Right lobe of liver (tissue), 4 donors: ENCODE measurements around the gene ZNF365.

ENCODE experiments used
- POLR2A ChIP-seq: fragments of 450-650 bp; IDR thresholded peaks from one replicate; pipeline ENCODE4 v1.6.1; 2017; ENCODE audit warnings: antibody characterized with exemption, mild to moderate bottlenecking
- TF ChIP-seq, protein P1 (sequence below), 4 donors: fragments of 200-600 bp in 3 of 4; fragments of 450-650 bp in 1 of 4; IDR thresholded peaks; one replicate each; pipeline versions ENCODE4 v1.5.1 to v1.8.0; 2016 to 2022; ENCODE audit warnings: antibody characterized with exemption in 4 of 4, mild to moderate bottlenecking in 2 of 4
- donor health status: DM: no; HTN: no; CAD: no.
- donor health status: DM: no; HTN: no; CAD: no.
- donor health status: DM: no; HTN: yes; CAD: no.

DNA sequence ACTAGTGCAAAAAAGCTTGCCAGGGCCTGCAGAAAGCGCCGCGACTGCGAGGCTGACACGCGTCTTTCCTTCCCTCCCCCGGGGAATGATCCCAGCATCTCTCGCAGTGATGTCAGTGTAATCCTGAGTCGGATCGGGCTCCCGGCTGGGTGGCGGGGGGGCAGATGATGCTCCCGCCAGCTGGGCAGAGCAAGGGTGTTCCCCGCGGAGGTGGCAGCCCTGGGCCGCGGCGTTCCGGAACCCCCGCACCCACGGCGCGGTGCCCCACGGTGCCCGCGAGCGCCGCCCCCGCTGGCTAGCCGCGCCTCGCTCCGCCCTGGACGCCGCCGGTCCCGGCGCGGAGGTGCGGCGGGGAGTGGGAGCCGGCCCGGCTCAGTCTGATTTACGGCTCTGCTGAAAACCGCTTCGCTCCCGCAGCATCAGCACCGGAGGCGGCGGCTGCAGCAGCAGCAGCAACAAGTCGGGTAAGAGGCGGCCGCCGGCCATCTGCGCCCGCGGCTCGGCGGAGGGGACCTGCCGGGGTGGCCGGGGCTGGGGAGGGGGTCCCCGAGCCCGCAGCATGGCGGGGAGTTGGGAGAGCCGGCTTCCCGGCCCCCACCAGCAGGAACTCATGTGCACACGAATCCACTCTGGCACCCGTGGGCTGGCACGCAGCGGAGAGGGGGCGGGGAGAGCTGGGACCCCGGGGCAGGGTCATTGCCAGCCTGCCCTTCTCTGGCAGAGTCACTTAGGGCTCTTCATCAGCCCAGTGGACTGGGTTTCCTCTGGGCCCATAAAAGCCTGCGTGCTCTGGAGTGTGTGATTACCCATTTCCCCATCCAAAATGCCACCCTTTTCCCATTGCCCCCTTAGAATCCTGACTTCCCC is at the start of gene ZNF365:
- TF ChIP-seq, protein P1, sequence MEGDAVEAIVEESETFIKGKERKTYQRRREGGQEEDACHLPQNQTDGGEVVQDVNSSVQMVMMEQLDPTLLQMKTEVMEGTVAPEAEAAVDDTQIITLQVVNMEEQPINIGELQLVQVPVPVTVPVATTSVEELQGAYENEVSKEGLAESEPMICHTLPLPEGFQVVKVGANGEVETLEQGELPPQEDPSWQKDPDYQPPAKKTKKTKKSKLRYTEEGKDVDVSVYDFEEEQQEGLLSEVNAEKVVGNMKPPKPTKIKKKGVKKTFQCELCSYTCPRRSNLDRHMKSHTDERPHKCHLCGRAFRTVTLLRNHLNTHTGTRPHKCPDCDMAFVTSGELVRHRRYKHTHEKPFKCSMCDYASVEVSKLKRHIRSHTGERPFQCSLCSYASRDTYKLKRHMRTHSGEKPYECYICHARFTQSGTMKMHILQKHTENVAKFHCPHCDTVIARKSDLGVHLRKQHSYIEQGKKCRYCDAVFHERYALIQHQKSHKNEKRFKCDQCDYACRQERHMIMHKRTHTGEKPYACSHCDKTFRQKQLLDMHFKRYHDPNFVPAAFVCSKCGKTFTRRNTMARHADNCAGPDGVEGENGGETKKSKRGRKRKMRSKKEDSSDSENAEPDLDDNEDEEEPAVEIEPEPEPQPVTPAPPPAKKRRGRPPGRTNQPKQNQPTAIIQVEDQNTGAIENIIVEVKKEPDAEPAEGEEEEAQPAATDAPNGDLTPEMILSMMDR (IDR thresholded peaks at IDR 0.05) = no peak
- no peak for TF ChIP-seq POLR2A
